GM12865 (cell line): ENCODE results near the gene BLM.

Experiments used
- DNase-seq: peaks from one replicate; pipeline ENCODE4 v3.0.0; 2010; ENCODE audit warnings: low read depth
- H3K4me3 ChIP-seq: 2 replicates; pipeline ENCODE4 v1.5.1; 2011; ENCODE audit warnings: mild to moderate bottlenecking, low read depth, low read length, control low read depth
- CTCF ChIP-seq: IDR thresholded peaks from 2 replicates; pipeline ENCODE4 v1.5.1; 2011; ENCODE audit warnings: low read length, control low read depth, low read depth, inconsistent platforms; ENCODE audit not compliant: insufficient read depth; ENCODE audit errors: missing control alignments

BLM gene

DNA sequence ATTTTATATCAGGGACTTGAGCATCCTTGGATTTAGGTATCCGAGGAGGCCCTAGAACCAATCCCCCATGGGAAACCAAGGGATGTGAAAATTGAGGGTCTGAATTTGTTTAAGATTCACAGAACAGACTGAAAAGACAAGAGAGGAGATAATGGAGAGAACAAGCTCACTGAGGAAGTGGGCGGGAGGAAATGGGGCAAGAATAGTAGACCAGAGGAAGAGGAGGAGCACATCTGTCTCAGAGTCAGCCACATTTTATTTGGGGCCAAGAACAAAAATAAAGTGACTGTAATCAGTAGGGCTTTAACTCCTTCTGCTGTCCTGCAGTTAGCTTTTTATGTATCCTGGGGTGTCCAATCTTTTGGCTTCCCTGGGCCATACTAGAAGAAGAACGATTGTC, 63.8 kb downstream of the BLM start:
- DNase-seq, result peak; percentile 23
- TF ChIP-seq CTCF, result no peak

DNA sequence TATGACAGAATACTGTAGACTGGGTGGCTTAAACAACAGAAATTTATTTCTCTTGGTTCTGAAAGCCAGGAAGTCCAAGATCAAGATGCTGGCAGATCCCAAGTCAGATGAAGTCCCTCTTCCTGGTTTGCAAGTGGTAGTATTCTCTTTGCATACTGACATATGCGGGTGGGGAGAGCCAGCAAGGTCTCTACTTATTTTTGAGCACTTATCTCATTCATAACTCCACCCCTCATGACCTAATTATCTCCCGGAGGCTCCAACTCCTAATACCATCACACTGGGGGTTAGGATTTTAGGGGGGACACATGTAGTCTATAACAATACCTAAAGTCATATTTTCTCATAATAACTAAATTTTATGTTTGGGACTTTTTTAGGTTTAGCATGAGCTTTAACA, 65.3 kb downstream of the BLM start:
- no peak overlapping the region for H3K4me3 ChIP-seq
- DNase-seq, result no peak
- TF ChIP-seq CTCF, result no peak

More for the DNA sequence above, 63.8 kb downstream of the BLM start:
- no peak overlapping the region for H3K4me3 ChIP-seq

DNA sequence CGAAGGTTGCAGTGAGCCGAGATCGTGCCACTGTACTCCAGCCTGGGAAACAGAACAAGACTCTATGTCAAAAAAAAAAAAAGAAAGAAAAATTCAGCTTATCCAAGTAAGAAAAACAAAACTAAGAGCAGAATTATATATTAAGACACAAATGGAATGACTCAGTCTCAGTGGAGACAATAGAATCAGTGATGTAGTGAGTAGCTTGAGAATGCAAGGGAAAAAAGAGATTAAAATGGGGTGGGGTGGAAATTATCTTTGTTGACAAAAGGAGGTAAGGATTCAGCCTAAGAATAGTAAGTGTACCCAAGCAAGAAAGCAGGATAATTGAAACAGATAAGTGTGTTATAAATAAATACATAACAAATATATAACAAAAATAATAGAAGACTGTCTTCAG, 70.7 kb downstream of the BLM start:
- no peak for TF ChIP-seq CTCF
- no peak for DNase-seq
- H3K4me3 ChIP-seq, result no peak overlapping the region

DNA sequence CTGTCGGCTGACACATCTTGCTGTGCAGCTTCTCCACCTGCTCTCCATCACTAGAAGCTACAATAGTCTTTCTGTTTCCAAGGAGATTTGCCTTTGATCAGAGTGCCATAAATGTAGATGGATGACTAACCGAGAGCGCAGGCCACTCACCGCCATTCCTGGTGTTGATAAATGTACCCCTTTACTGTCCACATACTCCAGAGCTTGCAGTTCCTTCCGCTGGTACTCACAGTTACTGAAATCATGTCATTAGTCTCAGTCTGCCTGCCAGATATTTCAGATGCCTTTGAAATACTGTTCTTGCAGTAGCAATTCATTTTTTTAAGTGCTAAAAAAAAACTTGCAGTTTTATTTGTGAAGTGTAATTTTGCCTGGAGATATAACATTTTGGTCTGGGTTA, 72.3 kb downstream of the BLM start:
- no peak overlapping the region for H3K4me3 ChIP-seq
- no peak for DNase-seq
- no peak for TF ChIP-seq CTCF

- H3K4me3 ChIP-seq, result no peak overlapping the region
- DNase-seq, result no peak
- no peak for TF ChIP-seq CTCF
Observed at GRCh38 chr15:90790057-90790456, 72.9 kb downstream of the BLM start.

DNA sequence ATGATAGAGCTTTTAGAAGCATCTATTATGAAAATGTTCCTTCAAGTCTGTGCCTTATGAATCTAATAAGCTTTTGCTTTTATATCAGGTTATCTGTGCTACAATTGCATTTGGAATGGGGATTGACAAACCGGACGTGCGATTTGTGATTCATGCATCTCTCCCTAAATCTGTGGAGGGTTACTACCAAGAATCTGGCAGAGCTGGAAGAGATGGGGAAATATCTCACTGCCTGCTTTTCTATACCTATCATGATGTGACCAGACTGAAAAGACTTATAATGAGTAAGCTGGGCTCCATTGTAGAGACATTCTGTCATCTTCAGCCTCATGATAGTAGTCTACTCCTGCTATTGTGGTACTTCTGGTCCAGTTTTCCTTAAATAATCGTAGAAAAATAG, 73.4 kb downstream of the BLM start:
- no peak for TF ChIP-seq CTCF
- DNase-seq, result no peak
- H3K4me3 ChIP-seq, result no peak overlapping the region

DNA sequence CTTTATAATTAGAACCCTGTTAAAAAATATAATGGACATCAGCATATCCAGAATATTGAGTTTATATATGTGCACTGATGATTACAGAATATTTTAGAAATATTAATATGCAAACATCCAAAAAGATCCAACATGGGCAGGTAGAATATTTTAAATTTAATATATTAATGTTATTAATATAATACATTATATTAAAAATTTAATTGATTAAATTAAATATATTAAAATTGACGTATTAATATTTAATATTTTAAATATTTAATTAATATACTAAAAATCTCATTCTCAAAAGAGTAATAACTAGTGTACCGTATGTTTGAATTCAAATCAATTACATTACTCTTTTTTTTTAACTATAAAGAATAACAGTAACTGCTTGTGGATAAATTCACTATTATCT, 77.4 kb downstream of the BLM start:
- no peak for TF ChIP-seq CTCF
- H3K4me3 ChIP-seq, result no peak overlapping the region
- no peak for DNase-seq
